NOMO-1 (cell line): ENCODE measurements around the gene RARS1.

Source experiments
- DNase-seq, 2 experiments: peaks; one replicate each; lab custom pipeline; 2025; ENCODE audit not compliant: unreplicated experiment in 2 of 2; lab: John Stamatoyannopoulos, UW

Gene RARS1

GRCh38 chr5:168553377-168554130 is 67.3 kb downstream of the RARS1 start:
- DNase-seq = no peak

DNA sequence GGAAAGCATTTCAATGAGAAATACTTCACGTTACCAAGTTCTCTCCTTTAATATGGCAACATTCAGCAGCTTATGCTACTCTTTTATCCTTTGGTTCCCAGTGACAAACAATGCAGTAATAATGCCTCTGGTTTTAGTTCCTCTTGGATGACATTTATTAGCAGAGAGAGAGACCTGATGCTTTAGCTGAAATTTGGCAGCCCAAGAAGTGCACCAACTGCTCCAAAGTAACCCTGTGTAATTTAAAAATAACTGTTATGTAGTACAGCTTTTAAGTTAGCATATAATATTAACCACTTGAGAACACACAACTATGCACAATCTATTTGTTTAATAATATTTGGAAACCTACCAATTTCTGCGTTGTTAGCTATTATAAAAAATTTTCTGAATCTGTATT is 71.1 kb downstream of the RARS1 start:
- DNase-seq = no peak

- DNase-seq = no peak
Measured at GRCh38 chr5:168562279-168562678, 76.0 kb downstream of the RARS1 start.

DNA sequence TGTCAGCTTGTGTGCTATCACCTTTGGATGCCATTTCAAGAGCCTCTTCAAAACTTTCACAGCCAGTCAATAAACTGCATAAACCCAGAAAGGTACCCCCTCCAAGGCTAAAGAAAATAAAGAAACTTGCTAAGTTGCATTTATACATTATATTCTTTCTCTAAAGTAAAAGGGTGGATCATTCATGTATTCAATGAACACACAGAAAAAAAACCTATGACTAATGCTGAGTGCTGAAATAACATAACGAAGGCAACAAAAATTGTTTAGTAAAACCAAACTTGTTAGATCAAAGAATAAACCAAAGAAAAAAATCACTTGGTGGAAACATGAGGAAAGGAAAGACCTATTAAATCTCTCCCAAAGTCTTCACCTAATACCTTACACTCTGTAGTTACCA is 77.7 kb downstream of the RARS1 start:
- DNase-seq = no peak

GRCh38 chr5:168568738-168569137 is 82.5 kb downstream of the RARS1 start:
- DNase-seq = no peak
